AG09309 (cell line): ENCODE results near the gene ROR2.

ENCODE experiments used
- DNase-seq: peaks from one replicate; pipeline ENCODE4 v3.0.0-alpha.2; 2010; ENCODE audit warnings: low read depth
- H3K4me3 ChIP-seq: 2 replicates; pipeline ENCODE4 v1.5.1; 2011; ENCODE audit warnings: mild to moderate bottlenecking, low read depth, low read length, moderate library complexity; ENCODE audit not compliant: control insufficient read depth
- CTCF ChIP-seq: IDR thresholded peaks from 2 replicates; pipeline ENCODE4 v1.5.1; 2011; ENCODE audit warnings: mild to moderate bottlenecking, low read depth, low read length, inconsistent platforms; ENCODE audit not compliant: insufficient read depth, control insufficient read depth; ENCODE audit errors: missing control alignments

Gene ROR2

GRCh38 chr9:91944711-91945110, 5.3 kb downstream of the ROR2 start:
- no peak for TF ChIP-seq CTCF
- no peak overlapping the region for H3K4me3 ChIP-seq
- DNase-seq: no peak

- no peak for DNase-seq
- no peak for TF ChIP-seq CTCF
Measured at GRCh38 chr9:91943478-91944470, 6.3 kb downstream of the ROR2 start.

GRCh38 chr9:91942201-91942600, 7.8 kb downstream of the ROR2 start:
- no peak for DNase-seq
- no peak overlapping the region for H3K4me3 ChIP-seq
- no peak for TF ChIP-seq CTCF

More at GRCh38 chr9:91943478-91944470, 6.3 kb downstream of the ROR2 start:
- no peak overlapping the region for H3K4me3 ChIP-seq

GRCh38 chr9:91939978-91940377, 10.1 kb downstream of the ROR2 start:
- H3K4me3 ChIP-seq: no peak overlapping the region
- no peak for TF ChIP-seq CTCF
- no peak for DNase-seq

GRCh38 chr9:91937727-91938126, 12.3 kb downstream of the ROR2 start:
- no peak for TF ChIP-seq CTCF
- DNase-seq: no peak
- no peak overlapping the region for H3K4me3 ChIP-seq

- no peak overlapping the region for H3K4me3 ChIP-seq
- DNase-seq: no peak
- TF ChIP-seq CTCF: no peak
Measured at GRCh38 chr9:91937056-91937455, 13.0 kb downstream of the ROR2 start.
